B cell (primary cell): ENCODE data around the gene BANF2. TPM values are rescaled to one million over a fixed set of nuclear protein-coding genes. Genes with fewer than 3 reads are reported as not detected.

Source experiments
- ATAC-seq: fragments of 200-7000 bp; cut with Tn5 transposase; one replicate; pipeline ENCODE4 v1.10.0; 2021; ENCODE audit warnings: low read depth, mild to moderate bottlenecking, moderate number of reproducible peaks, moderate library complexity
- CTCF ChIA-PET: fragments of 350-600 bp; sonication (Branson Sonifier 250); formaldehyde crosslinking; loops from one replicate; lab custom pipeline; 2021; ENCODE audit warnings: antibody characterized with exemption, inconsistent platforms; lab: Charles Lee
- POLR2A ChIA-PET: fragments of 350-600 bp; sonication (Branson Sonifier 250); formaldehyde crosslinking; loops from one replicate; lab custom pipeline; 2021; ENCODE audit warnings: antibody characterized with exemption; lab: Charles Lee
- DNase-seq: peaks from one replicate; pipeline ENCODE4 v3.0.0; 2013
- H2AFZ ChIP-seq: 2 replicates; pipeline ENCODE4 v1.6.1; 2012; ENCODE audit warnings: mild to moderate bottlenecking, low read depth, low read length; ENCODE audit not compliant: insufficient read depth, poor library complexity, severe bottlenecking
- H3K27ac ChIP-seq, 2 donors: 1 replicate in 1 of 2; 2 replicates in 1 of 2; pipeline ENCODE4 v1.5.1; 2012 to 2013; ENCODE audit warnings: low read length in 2 of 2, mild to moderate bottlenecking in 2 of 2, moderate library complexity in 1 of 2
- H3K27me3 ChIP-seq, 4 experiments: fragments of 200-600 bp in 1 of 4; sonication (generic) in 1 of 4; replicated peaks in 1 of 4; 1 replicate in 2 of 4; 2 replicates in 2 of 4; pipeline versions ENCODE4 v1.6.1 to v1.7.0; 2013 to 2016; ENCODE audit warnings: low read length in 3 of 4, mild to moderate bottlenecking in 2 of 4, mixed read lengths in 1 of 4, moderate library complexity in 1 of 4; ENCODE audit not compliant: insufficient read depth in 4 of 4, control insufficient read depth in 3 of 4; ENCODE audit errors: control extremely low read depth in 1 of 4
- H3K36me3 ChIP-seq, 2 experiments: replicated peaks in 1 of 2; 1 replicate in 1 of 2; 2 replicates in 1 of 2; pipeline versions ENCODE4 v1.6.1 to v1.7.1; 2013; ENCODE audit warnings: low read length in 1 of 2; ENCODE audit not compliant: insufficient read depth in 2 of 2, control insufficient read depth in 1 of 2; ENCODE audit errors: control extremely low read depth in 1 of 2, extremely low read depth in 1 of 2
- H3K4me1 ChIP-seq, 2 donors: fragments of 200-600 bp in 1 of 2; sonication (generic) in 1 of 2; 1 replicate in 1 of 2; 2 replicates in 1 of 2; pipeline versions ENCODE4 v1.5.1 to v1.6.1; 2013 to 2017; ENCODE audit warnings: low read length in 2 of 2; ENCODE audit not compliant: control insufficient read depth in 2 of 2, insufficient read depth in 2 of 2
- H3K4me2 ChIP-seq: replicated peaks from 2 replicates; pipeline ENCODE3; 2012; ENCODE audit warnings: mild to moderate bottlenecking, low read depth, low read length; ENCODE audit not compliant: poor library complexity, severe bottlenecking
- H3K4me3 ChIP-seq, 5 experiments: fragments of 200-600 bp in 1 of 5; sonication (generic) in 1 of 5; 1 replicate in 3 of 5; 2 replicates in 2 of 5; pipeline versions ENCODE4 v1.5.1 to v1.7.0; 2011 to 2016; ENCODE audit warnings: low read length in 4 of 5, mild to moderate bottlenecking in 4 of 5, low read depth in 2 of 5, control low read depth in 1 of 5, moderate library complexity in 1 of 5; ENCODE audit not compliant: insufficient read depth in 1 of 5; ENCODE audit errors: control extremely low read depth in 1 of 5, extremely low read depth in 1 of 5
- H3K79me2 ChIP-seq: fragments of 200-600 bp; sonication (generic); one replicate; pipeline ENCODE4 v1.6.0; 2016; ENCODE audit warnings: low read length; ENCODE audit not compliant: control insufficient read depth, insufficient read depth
- H3K9ac ChIP-seq: fragments of 200-600 bp; sonication (generic); 2 replicates; pipeline ENCODE4 v1.6.1; 2017; ENCODE audit warnings: mild to moderate bottlenecking, low read length, moderate library complexity
- H3K9me3 ChIP-seq, 3 donors: one replicate each; pipeline versions ENCODE4 v1.6.1 to v1.7.1; 2013; ENCODE audit warnings: low read length in 2 of 3; ENCODE audit not compliant: control insufficient read depth in 2 of 3, insufficient read depth in 1 of 3; ENCODE audit errors: control extremely low read depth in 1 of 3
- H4K20me1 ChIP-seq: 2 replicates; pipeline ENCODE4 v1.6.0; 2012; ENCODE audit warnings: mild to moderate bottlenecking, low read length; ENCODE audit not compliant: insufficient read depth, control insufficient read depth, poor library complexity, severe bottlenecking
- H3K27ac Mint-ChIP-seq: one replicate; pipeline ENCODE4 v1.8.0; 2021; ENCODE audit warnings: mixed read lengths
- H3K27me3 Mint-ChIP-seq: one replicate; pipeline ENCODE4 v1.8.0; 2021; ENCODE audit warnings: mixed read lengths
- H3K4me1 Mint-ChIP-seq: one replicate; pipeline ENCODE4 v1.8.0; 2021; ENCODE audit warnings: mixed read lengths
- H3K4me3 Mint-ChIP-seq: one replicate; pipeline ENCODE4 v1.8.0; 2021; ENCODE audit warnings: mixed read lengths
- H3K9me3 Mint-ChIP-seq: one replicate; pipeline ENCODE4 v1.8.0; 2022; ENCODE audit warnings: mixed read lengths; ENCODE audit not compliant: insufficient read depth
- CTCF ChIP-seq: fragments of 200-600 bp; IDR thresholded peaks from one replicate; pipeline ENCODE4 v1.8.0; 2022; ENCODE audit warnings: antibody characterized with exemption, mild to moderate bottlenecking
- EZH2 ChIP-seq: IDR thresholded peaks from 2 replicates; pipeline ENCODE4 v1.6.1; 2012; ENCODE audit warnings: borderline replicate concordance, low read depth, mild to moderate bottlenecking, moderate library complexity, low read length; ENCODE audit not compliant: insufficient read depth, poor library complexity, severe bottlenecking
- WGBS: methylation state at CpG from one replicate; pipeline ENCODE4 v1.1.5; 2013; ENCODE audit warnings: missing lambda C conversion rate; ENCODE audit not compliant: insufficient coverage; 5-methylcytosine and 5-hydroxymethylcytosine counted together
- intact Hi-C: fragments of 100-400 bp; cut with micrococcal nuclease; formaldehyde crosslinking; loops from one replicate; pipeline ENCODE4 v1.10.0; 2022
- polyA plus RNA-seq: library from polyadenylated mRNA; depleted of rRNA; stranded (reverse); fragments of >200 nt; gene quantifications from 2 replicates; pipeline ENCODE4 v1.2.3, GENCODE V29; 2012
- total RNA-seq, 2 donors: library from RNA; stranded (reverse); fragments of 120-200 nt in 1 of 2; gene quantifications; 1 replicate in 1 of 2; 2 replicates in 1 of 2; pipeline versions ENCODE4 v1.2.3 to v1.2.4, GENCODE V29; 2013 to 2022

Gene BANF2
- total and polyA plus RNA-seq, 2 donors (not counting 1 experiment from before 2014, with no cell fraction given), result not detected

GRCh38 chr20:17681726-17682102 is 18.1 kb upstream of the BANF2 start:
- Histone ChIP-seq H3K27me3 (peaks cover 0 to 11% (median 4%) of the 10 kb centered on the region in 4 experiments), H3K79me2 (peaks cover 19% of the 10 kb centered on the region), H3K27ac (no peak overlapping the region), H3K4me1 (peaks cover 15 to 18% of the 10 kb centered on the region in 2 donors), H4K20me1 (no peaks in the 10 kb centered on the region), H3K4me2 (peak overlapping the region; percentile 97), H2AFZ (peak overlapping the region; percentile 84), H3K4me3 (peak overlapping the region in 4 of 5 experiments; percentile 56 to 85 (median 74)), H3K9me3 (peaks cover 0 to 1% (median 1%) of the 10 kb centered on the region in 3 donors), H3K36me3 (no peaks in the 10 kb centered on the region), H3K9ac (peak overlapping the region; percentile 73)
- POLR2A ChIA-PET, result interaction anchor here (0.5 to 1.7 kb wide), 6 partner anchors 175 to 290 kb away, joined by 3 to 10 read pairs (median 6); no protein-coding TSS in a partner anchor
- DNase-seq (no peak), ATAC-seq (peak; percentile 3)
- intact Hi-C loops, result loop anchor here (1.0 to 10.0 kb wide), 12 partner anchors 112 to 1113 kb away; partner anchors contain the start of genes BFSP1, KAT14, MGME1 and PET117
- Mint-ChIP-seq H3K9me3 (no peaks in the 10 kb centered on the region), H3K4me3 (peak overlapping the region; percentile 92), H3K27ac (no peak overlapping the region), H3K27me3 (peaks cover 23% of the 10 kb centered on the region), H3K4me1 (peaks cover 20% of the 10 kb centered on the region)
- under 1% methylated on average over 65 of the region's 65 CpGs for WGBS
- no peak for TF ChIP-seq CTCF
- no peak for TF ChIP-seq EZH2
- CTCF ChIA-PET, result interaction anchor here (0.7 to 6.4 kb wide), 33 partner anchors 10 to 456 kb away, joined by 3 to 159 read pairs (median 5); partner anchors contain the start of genes DSTN, KAT14, MGME1 and PET117
